Measurements from ENCODE around the gene TMEM106B.

The TMEM106B gene

GRCh38 chr7:12239806-12240205 is 28.7 kb downstream of the TMEM106B start:
- Mint-ChIP-seq H3K27ac (no peak overlapping the region), H3K4me1 (ENCODE audit: low read depth) (peaks cover 6% of the 10 kb centered on the region), H3K27me3 (no peaks in the 10 kb centered on the region), H3K4me3 (no peak overlapping the region), H3K9me3 (no peaks in the 10 kb centered on the region), H3K36me3 (ENCODE audit: low read depth) (peaks cover 16% of the 10 kb centered on the region)
- intact Hi-C loops (cut with micrococcal nuclease) = loop anchor here (5.0 kb wide), 1 partner anchor 813 kb away; no protein-coding TSS in a partner anchor

- Mint-ChIP-seq H3K9me3 (no peaks in the 10 kb centered on the region), H3K27ac (no peak overlapping the region), H3K4me3 (no peak overlapping the region), H3K36me3 (ENCODE audit: low read depth) (no peaks in the 10 kb centered on the region), H3K27me3 (no peaks in the 10 kb centered on the region), H3K4me1 (ENCODE audit: low read depth) (peaks cover 6% of the 10 kb centered on the region)
- intact Hi-C loops (cut with micrococcal nuclease) = loop anchor here (1.0 to 5.0 kb wide), 2 partner anchors 33 to 817 kb away; partner anchors contain the start of gene TMEM106B
These were observed 33.0 kb downstream of the TMEM106B start for GRCh38 chr7:12244129-12244528.

DNA sequence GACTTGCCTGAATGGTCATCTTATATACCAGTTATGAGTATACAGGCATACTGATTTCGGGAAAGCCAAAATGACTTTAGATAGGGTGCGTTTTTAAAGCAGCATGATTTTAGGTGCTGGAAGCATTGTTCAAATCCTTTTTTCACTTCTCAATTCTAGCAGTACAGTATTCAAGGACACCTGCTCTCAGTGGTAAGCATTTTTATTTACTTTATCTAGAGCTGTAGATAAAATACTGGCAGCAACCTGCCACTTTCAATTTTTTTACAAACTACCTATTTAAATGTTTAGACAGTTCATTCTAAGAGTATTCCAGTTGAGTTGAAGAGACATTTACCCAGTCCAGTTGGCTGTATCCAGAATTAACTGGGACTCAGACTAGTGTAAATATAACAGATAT is 33.6 kb downstream of the TMEM106B start:
- Mint-ChIP-seq H3K4me1 (ENCODE audit: low read depth) (peaks cover 6% of the 10 kb centered on the region), H3K36me3 (ENCODE audit: low read depth) (no peaks in the 10 kb centered on the region), H3K9me3 (no peaks in the 10 kb centered on the region), H3K27me3 (no peaks in the 10 kb centered on the region), H3K4me3 (no peak overlapping the region), H3K27ac (no peak overlapping the region)
- intact Hi-C loops (cut with micrococcal nuclease) = loop anchor here (1.0 to 5.0 kb wide), 2 partner anchors 33 to 817 kb away; partner anchors contain the start of gene TMEM106B

- Mint-ChIP-seq H3K27me3 (no peaks in the 10 kb centered on the region), H3K4me3 (no peak overlapping the region), H3K4me1 (ENCODE audit: low read depth) (no peaks in the 10 kb centered on the region), H3K27ac (no peak overlapping the region), H3K36me3 (ENCODE audit: low read depth) (no peaks in the 10 kb centered on the region), H3K9me3 (peaks cover 22% of the 10 kb centered on the region)
- intact Hi-C loops (cut with micrococcal nuclease) = no loop called here
These were observed 38.6 kb downstream of the TMEM106B start for GRCh38 chr7:12249706-12250105.

GRCh38 chr7:12250232-12250631 is 39.1 kb downstream of the TMEM106B start:
- no peaks in the 10 kb centered on the region for H3K4me1 Mint-ChIP-seq (ENCODE audit: low read depth)
- peaks cover 22% of the 10 kb centered on the region for H3K9me3 Mint-ChIP-seq
- no peak overlapping the region for H3K4me3 Mint-ChIP-seq
- H3K36me3 Mint-ChIP-seq (ENCODE audit: low read depth) = no peaks in the 10 kb centered on the region
- intact Hi-C loops (cut with micrococcal nuclease) = no loop called here
- H3K27ac Mint-ChIP-seq = no peak overlapping the region
- no peaks in the 10 kb centered on the region for H3K27me3 Mint-ChIP-seq

DNA sequence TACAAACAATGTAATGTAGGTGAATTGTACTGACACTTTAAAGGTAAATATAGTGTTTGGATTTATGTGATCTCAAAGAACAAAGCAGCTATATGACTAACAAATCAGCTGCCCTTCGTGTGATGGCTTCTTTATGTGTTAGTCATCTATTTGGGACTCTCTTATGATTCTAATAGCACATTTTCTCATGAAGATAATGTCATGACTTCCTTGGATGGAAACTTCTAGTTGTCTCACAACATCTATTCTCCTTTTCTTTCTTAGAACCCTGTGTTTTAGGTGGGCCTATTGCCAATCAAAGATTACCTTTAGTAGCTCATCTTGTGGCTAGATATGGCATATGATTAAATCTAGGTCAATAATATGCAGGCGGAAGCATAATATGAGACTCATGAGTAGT is 45.0 kb downstream of the TMEM106B start:
- H3K27ac Mint-ChIP-seq = no peak overlapping the region
- H3K4me1 Mint-ChIP-seq (ENCODE audit: low read depth) = no peaks in the 10 kb centered on the region
- H3K27me3 Mint-ChIP-seq = no peaks in the 10 kb centered on the region
- peaks cover 22% of the 10 kb centered on the region for H3K9me3 Mint-ChIP-seq
- no peak overlapping the region for H3K4me3 Mint-ChIP-seq
- intact Hi-C loops (cut with micrococcal nuclease) = no loop called here
- no peaks in the 10 kb centered on the region for H3K36me3 Mint-ChIP-seq (ENCODE audit: low read depth)

- H3K27me3 Mint-ChIP-seq = no peaks in the 10 kb centered on the region
- H3K36me3 Mint-ChIP-seq (ENCODE audit: low read depth) = no peaks in the 10 kb centered on the region
- no peaks in the 10 kb centered on the region for H3K4me1 Mint-ChIP-seq (ENCODE audit: low read depth)
- H3K9me3 Mint-ChIP-seq = peaks cover 7% of the 10 kb centered on the region
- no peak overlapping the region for H3K27ac Mint-ChIP-seq
- no peak overlapping the region for H3K4me3 Mint-ChIP-seq
- intact Hi-C loops (cut with micrococcal nuclease) = no loop called here
These were observed 46.5 kb downstream of the TMEM106B start for GRCh38 chr7:12257582-12257981.

DNA sequence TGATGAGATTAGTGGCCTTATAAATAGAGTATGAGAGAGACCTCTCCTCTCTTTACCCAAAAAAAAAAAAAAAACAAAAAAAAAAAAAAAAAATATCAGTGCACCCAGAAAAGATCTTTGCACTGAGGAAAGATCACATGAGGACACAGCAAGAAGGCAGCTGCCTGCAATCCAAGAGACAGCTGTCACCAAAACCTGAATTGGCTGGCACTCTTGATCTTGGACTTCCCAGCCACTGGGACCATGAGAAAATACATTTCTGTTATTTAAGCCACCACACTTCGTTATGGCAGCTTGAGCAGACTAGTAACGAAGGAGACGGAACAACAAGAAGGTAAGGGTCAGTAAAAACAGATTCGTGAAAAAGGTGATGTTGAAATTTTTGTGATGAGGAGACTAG is 47.0 kb downstream of the TMEM106B start:
- Mint-ChIP-seq H3K4me3 (no peak overlapping the region), H3K27ac (no peak overlapping the region), H3K27me3 (no peaks in the 10 kb centered on the region), H3K9me3 (peaks cover 2% of the 10 kb centered on the region), H3K36me3 (ENCODE audit: low read depth) (no peaks in the 10 kb centered on the region), H3K4me1 (ENCODE audit: low read depth) (no peaks in the 10 kb centered on the region)
- intact Hi-C loops (cut with micrococcal nuclease) = no loop called here

DNA sequence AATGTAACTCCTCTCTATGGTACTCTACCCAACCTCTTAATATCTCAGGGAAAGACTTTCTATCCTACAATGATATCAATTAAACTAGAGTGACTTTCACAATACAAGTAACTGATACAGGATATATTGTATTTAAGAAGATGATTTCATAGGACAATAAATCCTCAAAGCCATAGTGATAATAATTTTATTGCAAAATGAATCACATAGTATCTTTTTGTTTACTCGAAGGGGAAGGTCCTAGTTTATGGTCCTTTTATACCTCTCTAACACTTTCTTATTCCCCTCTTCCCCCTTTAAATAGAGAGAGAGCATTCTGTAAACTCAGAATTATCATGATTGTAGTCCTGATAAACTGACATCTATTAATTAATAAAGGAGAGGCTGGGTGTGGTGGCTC is 56.4 kb downstream of the TMEM106B start:
- intact Hi-C loops (cut with micrococcal nuclease) = no loop called here

GRCh38 chr7:12269100-12269895 is 58.2 kb downstream of the TMEM106B start:
- Mint-ChIP-seq H3K9me3 (no peaks in the 10 kb centered on the region), H3K36me3 (ENCODE audit: low read depth) (no peaks in the 10 kb centered on the region), H3K4me1 (ENCODE audit: low read depth) (no peaks in the 10 kb centered on the region), H3K27ac (no peak overlapping the region), H3K4me3 (no peak overlapping the region), H3K27me3 (no peaks in the 10 kb centered on the region)
- intact Hi-C loops (cut with micrococcal nuclease) = no loop called here

More for the DNA sequence above, 56.4 kb downstream of the TMEM106B start:
- Mint-ChIP-seq H3K36me3 (ENCODE audit: low read depth) (no peaks in the 10 kb centered on the region), H3K4me3 (no peak overlapping the region), H3K27me3 (no peaks in the 10 kb centered on the region), H3K27ac (no peak overlapping the region), H3K4me1 (ENCODE audit: low read depth) (no peaks in the 10 kb centered on the region), H3K9me3 (no peaks in the 10 kb centered on the region)

- intact Hi-C loops (cut with micrococcal nuclease) = no loop called here
- H3K27me3 Mint-ChIP-seq = no peaks in the 10 kb centered on the region
- no peak overlapping the region for H3K27ac Mint-ChIP-seq
- peaks cover 18% of the 10 kb centered on the region for H3K9me3 Mint-ChIP-seq
- no peaks in the 10 kb centered on the region for H3K4me1 Mint-ChIP-seq (ENCODE audit: low read depth)
- no peaks in the 10 kb centered on the region for H3K36me3 Mint-ChIP-seq (ENCODE audit: low read depth)
- no peak overlapping the region for H3K4me3 Mint-ChIP-seq
These were observed 69.9 kb downstream of the TMEM106B start for GRCh38 chr7:12281038-12281437.

DNA sequence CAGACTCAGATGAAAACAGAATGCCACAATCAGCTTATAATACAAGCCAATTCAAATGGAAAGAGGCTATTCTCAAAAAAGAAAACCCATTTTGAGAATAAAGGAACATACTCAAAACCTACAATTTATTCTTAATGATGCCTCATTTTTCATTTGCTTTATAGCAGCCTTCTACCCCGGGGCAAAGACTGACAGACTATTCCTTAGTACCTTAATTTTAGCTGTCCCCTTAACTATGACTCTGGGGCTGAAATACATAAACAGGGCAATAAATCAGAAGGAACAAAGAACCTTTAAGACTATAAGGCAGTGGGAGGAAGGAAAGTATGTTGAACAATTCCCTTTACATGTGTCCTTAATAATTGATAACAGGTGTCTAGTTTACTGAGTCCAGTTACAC is 76.8 kb downstream of the TMEM106B start:
- Mint-ChIP-seq H3K4me3 (no peak overlapping the region), H3K36me3 (ENCODE audit: low read depth) (no peaks in the 10 kb centered on the region), H3K27ac (no peak overlapping the region), H3K4me1 (ENCODE audit: low read depth) (no peaks in the 10 kb centered on the region), H3K27me3 (no peaks in the 10 kb centered on the region), H3K9me3 (peaks cover 32% of the 10 kb centered on the region)
- intact Hi-C loops (cut with micrococcal nuclease) = no loop called here

DNA sequence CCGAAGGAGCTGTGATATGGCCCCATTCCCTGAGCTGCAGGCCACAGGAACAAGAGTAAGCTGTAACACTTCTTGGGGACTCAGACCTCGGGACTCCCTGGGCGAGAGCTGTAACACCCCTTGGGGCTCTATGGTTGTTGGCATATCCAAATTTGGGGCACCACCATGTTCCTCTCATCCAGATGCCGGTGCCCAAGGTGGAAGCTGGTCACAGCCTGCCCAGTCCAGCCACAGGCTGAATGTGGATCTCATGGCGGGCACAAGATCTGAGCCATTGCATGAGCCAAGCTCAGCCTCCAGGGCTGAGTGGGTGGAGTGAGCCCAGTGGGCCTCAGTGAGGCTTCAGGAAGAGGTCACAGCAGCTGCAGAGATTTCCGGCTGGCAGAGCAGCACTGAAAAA is 78.9 kb downstream of the TMEM106B start:
- Mint-ChIP-seq H3K27ac (no peak overlapping the region), H3K36me3 (ENCODE audit: low read depth) (no peaks in the 10 kb centered on the region), H3K9me3 (peaks cover 35% of the 10 kb centered on the region), H3K4me1 (ENCODE audit: low read depth) (peaks cover 4% of the 10 kb centered on the region), H3K4me3 (no peak overlapping the region), H3K27me3 (no peaks in the 10 kb centered on the region)
- intact Hi-C loops (cut with micrococcal nuclease) = no loop called here

DNA sequence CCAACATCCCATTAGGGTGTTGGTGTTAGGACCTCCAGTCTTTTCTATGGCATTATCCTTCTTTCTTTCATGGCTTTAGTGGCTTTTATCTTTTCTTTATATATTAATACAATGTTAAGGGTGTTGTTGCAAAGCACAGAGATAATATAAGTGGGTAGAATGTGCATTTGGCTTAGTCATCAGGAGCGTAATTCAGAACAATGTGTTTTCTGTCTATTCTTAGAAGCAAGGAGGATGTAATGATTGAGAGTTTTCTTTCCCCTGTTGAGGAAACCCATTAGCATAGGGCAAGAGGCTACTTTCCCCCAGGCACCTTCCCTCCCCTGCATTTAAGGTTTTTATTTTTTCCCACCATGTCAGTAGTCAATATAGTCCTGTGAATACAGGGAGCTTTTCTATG is 79.7 kb downstream of the TMEM106B start:
- Mint-ChIP-seq H3K4me3 (no peak overlapping the region), H3K27me3 (no peaks in the 10 kb centered on the region)

DNA sequence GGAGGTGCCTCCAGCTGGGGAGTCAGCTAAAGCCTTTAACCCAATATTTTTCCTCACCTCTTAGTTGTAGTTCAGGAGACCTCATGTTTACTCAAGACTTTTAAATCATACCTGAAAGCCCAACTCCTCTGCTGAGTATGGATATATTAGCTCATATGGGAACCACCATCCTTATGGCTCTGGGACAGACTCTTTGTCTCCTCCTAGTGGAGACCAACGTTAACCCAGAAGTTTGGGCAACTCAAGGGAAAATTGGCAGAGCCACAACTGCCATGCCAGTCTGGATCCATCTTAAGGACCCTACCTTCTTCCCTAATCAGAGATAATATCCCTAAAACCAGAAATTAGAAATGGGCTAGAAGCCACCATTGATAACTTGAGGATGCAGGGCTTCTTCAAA is 80.8 kb downstream of the TMEM106B start:
- Mint-ChIP-seq H3K4me3 (no peak overlapping the region), H3K27me3 (peaks cover 2% of the 10 kb centered on the region), H3K9me3 (peaks cover 47% of the 10 kb centered on the region), H3K27ac (no peak overlapping the region), H3K4me1 (ENCODE audit: low read depth) (peaks cover 8% of the 10 kb centered on the region), H3K36me3 (ENCODE audit: low read depth) (no peaks in the 10 kb centered on the region)
- intact Hi-C loops (cut with micrococcal nuclease) = no loop called here

More for the DNA sequence above, 79.7 kb downstream of the TMEM106B start:
- intact Hi-C loops (cut with micrococcal nuclease) = no loop called here
- H3K4me1 Mint-ChIP-seq (ENCODE audit: low read depth) = peaks cover 8% of the 10 kb centered on the region
- H3K27ac Mint-ChIP-seq = no peak overlapping the region
- peaks cover 43% of the 10 kb centered on the region for H3K9me3 Mint-ChIP-seq
- H3K36me3 Mint-ChIP-seq (ENCODE audit: low read depth) = no peaks in the 10 kb centered on the region

Measured in dendritic cell treated with granulocyte-macrophage colony-stimulating factor and Interleukin-4, amounts not matched to agents 40 ng/mL and 50 ng/mL, for 4 days (primary cell).